Activated naive CD4-positive, alpha-beta T cell (primary cell): ENCODE results near the gene AGMO.

Experiments used
- DNase-seq, 4 experiments: peaks; one replicate each; lab custom pipeline; 2025; lab: John Stamatoyannopoulos, UW

The AGMO gene

DNA sequence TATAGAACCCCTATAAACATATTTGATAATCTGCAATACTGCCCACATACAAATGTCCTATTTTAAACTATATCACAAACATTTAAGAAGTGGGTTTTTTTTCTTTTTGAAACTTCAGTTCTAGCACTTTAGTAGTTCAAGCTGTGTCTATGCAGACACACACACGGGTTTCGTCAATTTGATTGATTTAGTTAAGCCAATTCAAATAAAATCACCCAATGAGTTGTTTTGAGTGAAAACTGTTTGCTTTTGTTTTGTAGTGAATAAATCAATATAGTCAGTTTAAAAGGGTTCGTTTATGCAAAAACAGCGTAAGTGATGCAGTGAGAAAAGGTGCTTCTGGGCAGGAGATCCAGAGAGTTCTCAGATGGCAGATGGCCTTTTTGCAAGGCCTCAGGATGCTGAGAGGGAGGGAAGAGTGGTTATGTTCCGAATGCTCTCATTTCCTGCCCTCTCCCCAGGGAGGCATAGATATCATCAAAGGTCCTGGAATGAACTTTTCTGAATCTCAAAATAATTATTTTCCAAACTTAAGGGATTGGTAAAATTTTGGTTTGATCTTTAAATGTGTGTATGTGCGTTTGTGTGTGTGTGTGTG, 102.7 kb downstream of the AGMO start:
- no peak for DNase-seq

DNA sequence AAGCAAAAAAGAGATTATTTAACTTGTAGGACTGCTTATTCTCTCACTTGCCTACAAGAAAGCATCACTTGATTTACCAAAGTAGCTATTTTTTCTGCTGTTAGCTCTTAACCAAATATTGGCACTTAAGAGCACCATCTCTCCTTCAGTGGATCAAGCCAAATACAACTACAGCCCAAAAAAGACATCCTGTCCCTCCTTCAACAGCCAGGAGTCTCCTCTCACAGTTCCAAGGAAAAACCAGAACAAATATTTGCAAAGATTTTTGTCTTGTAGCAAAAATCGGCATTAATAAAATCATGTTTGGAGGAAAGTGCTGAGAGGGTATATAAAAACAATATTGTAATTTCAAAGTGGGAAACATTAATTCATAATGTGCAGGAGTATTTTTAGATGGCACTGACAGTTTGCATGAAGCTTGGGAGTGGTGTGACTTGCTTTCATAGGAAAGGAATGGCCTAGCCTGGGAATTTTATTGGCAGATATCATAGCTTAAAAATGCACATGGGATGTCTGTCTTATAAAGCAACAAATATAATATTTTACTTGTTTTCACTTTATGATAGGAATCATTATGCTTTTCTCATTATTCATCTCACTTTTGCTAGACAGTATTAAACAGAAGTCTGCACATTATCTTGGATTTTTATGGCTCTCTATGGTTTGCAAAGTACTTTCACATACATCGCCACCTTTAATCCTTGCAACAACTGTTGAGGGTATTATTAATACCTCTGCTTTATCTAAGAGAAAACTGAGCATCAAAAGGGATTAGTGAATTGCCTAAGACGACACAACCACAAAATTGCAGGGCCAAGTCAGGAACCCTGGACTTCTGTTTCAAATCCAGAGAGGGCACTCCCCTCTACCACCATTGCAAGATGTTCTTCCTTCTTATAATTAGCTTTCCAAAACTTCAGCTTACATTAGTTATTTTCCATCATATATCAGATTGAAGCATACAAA, 103.5 kb downstream of the AGMO start:
- no peak for DNase-seq

DNA sequence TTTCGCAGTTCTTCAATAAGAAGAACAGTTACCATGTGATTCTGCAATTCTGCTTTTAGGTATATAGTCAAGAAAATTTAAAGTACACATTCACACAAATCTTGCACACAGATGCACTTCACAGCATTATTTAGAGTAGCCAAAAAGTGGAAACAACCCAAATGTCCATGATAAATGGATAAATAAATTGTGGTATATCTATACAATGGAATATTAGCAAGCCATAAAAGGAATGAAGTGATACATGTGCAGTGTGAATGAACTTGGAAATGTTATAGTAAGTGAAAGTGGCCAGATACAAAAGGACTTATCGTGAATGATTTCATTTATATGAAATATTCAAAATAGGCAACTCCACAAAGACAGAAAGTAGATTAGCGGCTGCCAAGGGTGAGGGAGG, 109.1 kb downstream of the AGMO start:
- no peak for DNase-seq

DNA sequence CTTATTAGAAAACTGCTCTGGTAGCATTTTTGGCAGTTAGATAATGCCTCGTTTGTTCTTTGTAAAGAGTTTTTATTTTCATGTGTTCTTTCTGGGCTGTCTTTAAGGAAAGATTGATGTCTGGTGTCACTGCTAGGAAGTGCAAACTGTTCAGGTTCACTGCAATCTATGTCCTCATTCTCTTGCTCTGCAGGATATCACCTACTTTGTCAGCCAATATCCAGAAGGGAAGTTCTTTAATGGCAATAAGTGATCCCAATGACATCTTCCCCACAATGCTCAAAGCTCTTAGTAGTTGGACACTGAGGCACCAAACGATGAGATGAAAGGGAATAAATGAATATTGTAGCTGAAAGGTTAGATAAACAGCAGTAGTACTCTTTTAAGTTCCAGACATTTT, 115.1 kb downstream of the AGMO start:
- no peak for DNase-seq

DNA sequence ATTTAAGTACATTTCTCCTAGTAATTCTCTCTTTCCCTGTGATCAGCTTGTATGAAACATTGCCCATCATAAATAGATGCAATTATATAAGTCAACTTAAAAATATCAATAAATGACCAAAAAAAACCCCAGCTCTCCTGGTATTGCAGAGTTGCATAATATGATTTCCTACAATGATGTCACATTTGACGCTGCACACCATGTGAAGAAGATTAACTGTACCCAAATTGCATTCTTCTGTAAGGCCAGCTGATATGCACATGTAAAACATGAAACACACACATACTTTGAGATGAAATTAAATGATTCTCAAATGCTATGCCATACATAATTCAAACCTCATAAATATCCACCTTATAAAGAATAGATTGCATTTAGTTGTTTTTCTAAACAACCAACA, 115.5 kb downstream of the AGMO start:
- DNase-seq, result no peak

DNA sequence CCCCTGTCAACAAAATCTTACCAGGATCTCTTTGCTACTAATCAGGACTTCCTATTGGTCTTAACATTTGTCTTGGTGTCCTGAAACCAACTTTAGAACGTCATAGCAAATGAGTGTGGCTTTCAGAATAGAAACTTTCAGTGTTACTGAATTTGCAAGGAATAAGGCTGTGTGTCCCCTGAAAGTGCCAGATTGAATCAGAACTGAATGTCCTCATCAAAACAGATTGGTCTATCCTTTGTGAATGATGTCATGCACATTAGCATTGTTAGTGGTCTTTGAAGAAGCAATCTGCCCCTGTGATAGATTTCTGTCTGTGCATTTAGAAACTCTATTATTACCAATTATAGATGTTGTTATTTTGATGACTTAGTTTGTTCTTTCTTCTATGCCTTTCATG, 119.9 kb downstream of the AGMO start:
- no peak for DNase-seq

DNA sequence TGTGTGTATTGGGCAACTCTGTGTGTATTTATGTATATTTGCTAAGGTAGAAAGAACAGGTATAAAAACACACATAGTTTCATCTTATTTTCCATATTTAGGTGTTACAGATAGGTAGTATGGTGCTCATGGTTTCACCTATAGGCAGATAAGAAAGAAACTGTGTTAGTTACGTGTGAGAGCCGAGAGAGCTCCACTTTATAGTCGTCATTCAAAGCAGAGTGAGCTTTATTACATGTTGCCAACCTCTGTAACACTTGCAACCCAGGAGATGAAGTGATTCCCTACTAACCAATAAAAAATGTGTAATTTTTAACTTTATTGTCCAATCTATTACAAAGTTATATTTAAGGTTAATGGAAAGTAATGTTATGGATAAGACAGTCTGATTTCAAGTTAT, 121.3 kb downstream of the AGMO start:
- no peak for DNase-seq

DNA sequence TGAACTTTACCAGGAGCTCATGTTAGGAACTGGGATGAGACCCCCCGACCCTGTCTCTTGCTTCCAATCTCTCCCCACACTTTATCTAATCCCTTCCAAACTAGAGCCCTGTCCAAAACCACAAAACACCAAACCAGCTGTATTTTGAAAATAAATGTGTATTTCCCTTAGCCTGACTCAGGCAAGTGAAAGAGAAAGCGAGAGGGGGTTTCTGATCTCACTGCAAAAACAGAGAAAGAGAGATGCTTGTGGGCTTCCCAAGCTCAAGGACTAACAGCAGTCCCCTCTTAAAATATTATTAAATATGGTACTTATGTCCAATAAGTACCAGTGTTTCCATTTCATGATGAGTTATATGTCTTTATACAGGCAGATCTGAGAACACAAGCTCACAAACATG, 122.0 kb downstream of the AGMO start:
- no peak for DNase-seq

DNA sequence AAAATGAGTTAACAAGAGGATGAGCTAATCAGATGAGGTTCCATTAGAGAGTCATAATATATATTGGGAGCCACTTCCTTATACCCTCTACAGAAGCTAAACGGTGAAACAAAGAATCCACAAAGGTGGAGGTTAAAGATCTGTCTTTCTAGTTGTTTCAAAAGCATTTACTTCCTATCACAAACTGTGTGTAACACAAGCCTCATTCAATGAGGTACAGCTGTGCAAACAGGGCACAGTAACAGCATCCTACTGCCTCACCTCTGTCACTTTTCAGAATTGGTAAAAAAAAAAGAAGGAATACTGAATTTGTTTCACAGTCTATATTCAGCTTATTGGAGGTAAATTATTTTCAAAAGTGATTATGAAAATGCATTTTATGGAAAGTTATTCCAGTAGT, 128.7 kb downstream of the AGMO start:
- no peak for DNase-seq

DNA sequence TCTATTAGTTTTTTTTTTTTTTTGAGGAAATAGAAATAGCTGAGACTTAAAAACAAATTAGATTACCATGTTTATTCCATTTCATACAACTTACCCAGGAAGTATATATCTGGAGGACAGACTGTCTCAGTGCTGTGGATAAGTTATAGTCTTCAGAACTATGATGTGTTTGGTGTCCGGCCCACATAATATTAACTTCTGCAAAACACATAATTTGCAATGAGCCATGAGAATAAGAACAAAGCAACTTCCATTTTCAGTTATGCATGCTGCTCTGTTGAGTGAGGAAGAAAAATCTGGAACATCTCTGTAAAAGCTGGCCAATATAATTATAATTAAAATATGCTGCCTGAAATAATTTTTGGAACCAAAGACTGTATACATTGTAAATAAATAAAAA, 130.9 kb downstream of the AGMO start:
- no peak for DNase-seq

DNA sequence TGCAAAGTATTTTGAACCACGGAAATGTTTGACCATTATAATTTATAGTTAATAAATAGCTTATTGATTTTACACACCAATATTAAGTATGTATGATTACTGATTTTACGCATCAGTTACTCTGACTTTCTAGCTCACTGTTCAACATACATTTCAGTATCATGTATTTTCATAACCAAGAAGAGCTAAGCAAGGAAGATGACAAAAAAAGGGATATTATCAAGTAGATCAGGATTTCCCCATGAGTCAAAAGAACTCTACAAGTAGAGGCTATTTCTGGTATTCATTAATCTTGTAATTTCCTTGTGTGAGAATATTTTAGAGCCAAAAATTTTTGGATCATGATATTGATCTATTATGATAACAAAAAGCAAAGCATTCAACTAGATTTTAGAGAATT, 131.6 kb downstream of the AGMO start:
- no peak for DNase-seq

DNA sequence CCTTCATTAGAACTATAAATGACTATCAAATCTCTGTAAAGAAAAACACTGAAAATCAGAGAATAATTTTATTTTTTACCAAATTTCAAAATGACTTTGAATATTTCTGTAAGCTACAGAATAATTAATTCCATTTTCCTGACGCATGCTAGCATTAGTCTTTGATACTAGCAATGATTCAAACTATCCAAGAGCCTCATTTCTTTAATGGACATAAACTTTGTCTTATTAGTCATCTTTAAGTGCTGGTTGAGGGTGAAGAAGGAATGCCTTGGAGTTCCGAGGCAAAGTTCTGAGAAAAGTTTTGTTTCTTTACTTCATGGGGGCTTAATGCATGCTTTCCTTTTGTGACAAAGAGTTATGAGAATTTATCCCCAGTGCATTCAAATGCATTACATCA, 137.3 kb downstream of the AGMO start:
- no peak for DNase-seq

DNA sequence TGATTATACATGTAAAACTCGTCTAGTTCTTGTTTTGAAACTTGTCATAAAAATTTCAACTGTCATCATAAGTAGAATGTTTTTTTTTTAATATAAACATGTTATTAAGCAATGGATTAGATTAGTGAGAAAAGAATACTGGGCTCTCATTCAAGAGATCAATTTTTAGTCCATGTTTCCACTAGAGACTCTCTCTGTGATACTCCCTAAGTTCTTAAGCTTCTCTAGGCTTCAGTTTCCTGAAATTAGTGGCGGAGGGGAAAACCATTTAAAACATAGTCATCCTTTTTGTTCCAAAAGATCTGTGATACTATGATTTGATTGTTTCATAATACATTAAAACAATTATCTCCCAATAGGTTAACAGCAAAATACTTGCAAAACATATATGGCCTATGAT, 142.2 kb downstream of the AGMO start:
- DNase-seq, result no peak

DNA sequence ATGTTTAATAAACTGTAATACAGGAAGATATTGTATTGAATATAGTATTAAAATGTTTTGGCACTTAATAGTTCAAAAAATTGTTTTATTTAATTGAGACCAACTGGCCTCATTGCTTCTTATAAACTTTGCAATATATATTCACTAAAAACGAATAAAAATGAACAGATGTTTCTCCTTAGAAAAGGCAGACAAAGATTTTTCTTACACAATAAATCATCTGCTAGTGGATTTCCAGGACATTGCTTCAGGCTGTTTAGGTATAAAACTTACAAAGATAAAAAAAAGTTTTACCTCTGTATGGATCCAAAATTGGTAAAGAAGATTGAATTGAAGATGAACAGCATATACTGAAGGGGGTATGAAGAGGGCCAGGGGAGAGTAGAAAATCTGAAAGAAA, 143.6 kb downstream of the AGMO start:
- DNase-seq, result no peak

DNA sequence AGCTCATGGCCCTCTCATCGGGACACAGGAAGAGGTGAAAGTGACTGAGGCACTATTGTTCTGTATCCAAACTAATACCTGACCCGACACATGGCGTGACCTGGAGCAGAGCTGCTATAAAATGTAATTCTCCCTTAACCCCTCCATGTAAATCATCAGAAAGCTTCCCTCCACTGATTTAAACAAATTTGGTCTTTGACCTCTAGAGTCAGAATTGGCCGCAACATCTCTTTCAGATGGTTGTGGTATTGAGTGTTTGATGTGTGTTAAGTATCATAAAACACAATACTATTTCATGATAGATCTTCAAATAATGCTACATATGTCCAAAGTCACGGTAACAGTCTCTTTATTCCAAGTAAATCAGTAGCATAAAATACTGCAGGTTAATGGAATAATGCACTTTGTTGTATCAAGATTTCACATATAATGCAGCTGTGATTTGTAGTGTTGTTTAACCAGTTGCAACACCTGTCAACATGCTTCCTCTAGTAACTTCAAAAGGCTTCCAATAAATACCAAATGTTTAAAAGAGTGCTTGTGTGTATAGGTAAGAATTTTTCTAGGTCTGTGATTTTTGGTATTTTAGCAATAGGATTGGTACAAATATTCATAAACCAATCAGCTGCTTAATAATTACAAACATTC, 144.3 kb downstream of the AGMO start:
- no peak for DNase-seq

DNA sequence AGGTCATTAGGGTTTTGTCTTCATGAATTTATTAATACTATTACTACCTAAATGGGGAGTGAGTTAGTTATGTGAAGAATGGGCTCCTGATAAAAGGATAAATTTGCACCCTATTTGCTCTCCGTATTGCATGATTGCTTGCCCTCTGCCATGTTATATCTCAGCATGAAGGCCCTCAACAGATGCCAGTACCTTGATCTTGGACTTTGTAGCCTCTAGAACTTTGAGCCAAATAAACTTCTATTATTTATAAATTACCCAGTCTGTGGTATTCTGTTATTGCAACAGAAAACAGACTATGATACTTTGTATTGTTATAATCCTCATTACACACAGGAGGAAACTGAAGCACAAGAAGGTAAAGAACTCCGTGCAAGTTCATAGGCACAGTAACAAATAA, 150.8 kb downstream of the AGMO start:
- DNase-seq, result no peak

DNA sequence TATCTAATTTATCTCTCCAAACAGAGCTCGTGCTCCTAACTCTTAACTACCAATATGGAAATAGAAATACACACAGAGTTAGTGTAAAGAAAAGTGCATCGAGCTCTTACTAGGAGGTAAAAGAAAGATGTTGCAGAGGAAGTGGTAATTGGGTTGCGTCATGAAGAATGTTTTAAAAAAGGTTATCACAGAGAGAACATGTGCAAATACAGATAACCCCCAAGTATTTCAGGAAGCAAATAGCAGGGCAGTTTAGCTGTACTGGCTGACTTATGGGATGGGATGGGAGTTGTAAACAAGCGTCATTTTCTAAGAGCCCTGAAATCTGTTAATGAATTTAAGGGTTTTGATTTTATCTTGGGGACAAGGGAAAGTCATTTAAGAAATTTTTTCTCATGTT, 153.9 kb downstream of the AGMO start:
- no peak for DNase-seq

DNA sequence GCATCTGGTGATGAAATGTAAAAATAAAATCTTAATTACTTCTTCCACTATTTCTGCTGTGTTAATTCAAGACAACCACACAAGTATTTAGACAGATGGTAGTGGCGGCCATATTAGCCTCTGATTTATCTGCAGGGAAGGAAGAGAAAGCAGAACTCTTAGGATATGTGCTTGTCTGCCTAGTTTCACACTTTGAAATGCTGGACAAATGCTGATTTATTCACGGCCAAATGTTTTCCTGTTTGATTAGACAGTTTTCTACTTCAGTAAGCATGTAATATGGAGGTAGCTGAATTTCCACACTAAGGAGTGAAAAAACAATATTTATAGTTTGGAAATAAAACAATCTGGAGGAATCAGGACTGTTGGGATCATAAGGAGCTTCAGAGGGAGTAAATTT, 158.1 kb downstream of the AGMO start:
- DNase-seq, result no peak

DNA sequence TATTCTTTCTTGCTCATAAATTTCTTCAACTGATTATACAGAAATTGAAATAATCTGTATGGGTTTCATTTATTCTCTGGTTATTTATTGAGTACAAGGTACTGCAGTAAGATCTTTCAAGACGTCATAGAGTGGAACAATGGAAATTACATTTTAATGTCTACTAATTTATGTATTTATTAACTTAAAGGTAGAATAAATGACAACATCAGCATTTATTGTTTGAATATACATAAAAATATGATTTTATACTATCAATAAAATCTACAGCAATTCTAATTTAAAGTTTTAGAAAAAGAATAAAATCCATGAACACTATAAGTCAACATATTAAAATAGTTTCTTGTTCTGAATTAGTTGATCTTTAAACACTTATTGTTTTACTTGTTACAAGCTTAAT, 158.5 kb downstream of the AGMO start:
- no peak for DNase-seq

DNA sequence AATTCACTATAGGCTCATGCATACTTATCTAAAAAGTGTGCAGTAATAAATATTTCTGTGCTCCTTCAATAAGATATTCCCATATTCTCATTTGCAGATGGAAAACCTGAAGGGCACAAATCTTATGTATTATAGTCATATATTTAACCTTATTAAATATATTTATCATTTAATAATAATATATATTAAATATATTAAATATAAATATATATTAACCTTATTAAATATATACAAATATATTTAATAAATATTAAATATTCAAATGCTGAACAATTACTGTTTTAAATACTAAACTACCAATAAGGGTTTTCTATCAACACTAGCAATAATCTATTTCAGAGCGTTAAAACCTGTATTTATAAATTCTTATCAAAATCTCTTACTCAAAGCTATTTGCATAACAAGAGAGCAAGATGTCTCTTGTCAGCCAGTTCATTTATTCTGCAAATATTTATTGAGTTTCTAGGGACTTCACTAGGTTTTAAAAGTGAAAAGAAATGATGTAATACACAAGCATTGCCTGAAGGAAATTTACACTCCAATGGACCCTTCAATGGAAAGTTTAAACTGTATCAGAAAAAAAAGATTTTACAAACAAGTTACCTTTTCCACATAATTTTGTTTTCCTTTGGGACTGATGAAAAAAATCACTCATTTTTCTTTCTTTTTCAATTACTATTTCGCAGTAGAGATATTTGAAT, 159.2 kb downstream of the AGMO start:
- DNase-seq, result no peak

DNA sequence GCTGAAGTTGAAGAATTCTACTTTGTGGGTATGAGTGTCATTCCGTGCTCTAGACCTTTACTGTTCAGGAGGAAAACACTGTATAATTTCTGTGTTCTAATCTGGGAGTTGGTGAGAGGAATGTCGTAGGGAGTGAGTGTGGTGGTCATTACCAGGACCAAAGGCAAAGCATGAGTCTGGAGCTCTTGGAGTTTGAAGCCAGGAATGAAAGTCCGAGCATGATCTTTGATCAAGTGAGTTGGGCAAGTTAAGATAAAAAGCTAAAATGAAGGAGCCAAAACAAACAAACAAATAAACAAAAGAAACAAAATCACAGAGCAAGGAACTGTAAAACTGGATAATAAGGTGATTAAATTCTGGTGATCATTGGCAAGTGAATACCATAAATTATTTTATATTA, 161.4 kb downstream of the AGMO start:
- DNase-seq, result no peak

DNA sequence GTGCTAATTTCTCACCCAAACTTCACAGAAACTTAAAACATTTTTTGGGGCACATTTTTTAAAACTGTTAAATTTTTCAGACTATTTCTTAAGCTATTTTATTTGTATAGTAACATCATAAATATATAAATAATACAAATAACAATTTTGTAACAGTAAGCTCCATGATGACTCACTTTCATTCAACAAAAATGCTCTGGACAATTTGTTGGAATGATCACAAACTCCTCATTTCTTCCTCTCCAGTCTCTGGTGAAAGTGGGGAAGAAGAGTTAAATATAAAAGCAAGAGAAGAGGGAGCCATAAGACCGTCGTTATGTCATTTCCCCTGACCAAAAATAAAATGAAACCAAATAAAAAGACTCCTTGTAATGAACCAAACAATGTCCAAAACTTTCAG, 162.4 kb downstream of the AGMO start:
- DNase-seq, result no peak
